Measurements from ENCODE around the gene CHRNA5.

The CHRNA5 gene

DNA sequence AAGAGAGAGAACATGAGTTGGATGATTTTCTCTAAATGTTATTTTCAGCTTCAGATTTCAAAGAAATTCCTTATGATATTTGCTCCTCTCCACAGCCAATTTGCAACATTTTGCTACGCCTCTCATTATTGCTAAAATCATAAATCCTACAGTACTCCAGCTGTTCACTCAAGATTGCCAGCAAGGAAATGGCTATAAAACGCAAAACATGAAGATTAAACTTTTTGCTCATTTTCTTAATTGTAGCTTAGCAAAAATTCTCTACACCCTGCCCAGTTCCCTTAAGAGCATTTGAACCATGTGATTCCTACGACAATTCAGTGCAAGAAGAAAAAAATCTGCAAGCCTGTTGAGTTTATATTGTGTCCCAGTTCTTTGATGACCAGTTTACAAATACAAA, 48.7 kb downstream of the CHRNA5 start:
- H3K9ac ChIP-seq (ENCODE audit: low read length): no peak overlapping the region
- H2AFZ ChIP-seq (ENCODE audit: low read depth, low read length): no peak overlapping the region
- TF ChIP-seq CTCF (IDR thresholded peaks at IDR 0.05; ENCODE audit: low read depth, low read length) (no peak), EZH2phosphoT487 (IDR thresholded peaks at IDR 0.05; ENCODE audit: low read depth) (no peak)
- no peaks in the 10 kb centered on the region for H3K79me2 ChIP-seq (ENCODE audit: low read length)
- H3K4me1 ChIP-seq (ENCODE audit: low read length): no peaks in the 10 kb centered on the region
- H3K27me3 ChIP-seq (ENCODE audit: low read depth, low read length): no peaks in the 10 kb centered on the region
- no peaks in the 10 kb centered on the region for H3K36me3 ChIP-seq (replicated peaks; ENCODE audit: low read depth, low read length)
- no peak overlapping the region for H3K4me2 ChIP-seq (ENCODE audit: low read length)
- no peak overlapping the region for H3K4me3 ChIP-seq (ENCODE audit: low read length)
- H4K20me1 ChIP-seq (ENCODE audit: insufficient read depth, low read length): no peaks in the 10 kb centered on the region
- no peaks in the 10 kb centered on the region for H3K9me3 ChIP-seq (ENCODE audit: insufficient read depth, low read length)
- H3K27ac ChIP-seq (ENCODE audit: low read length): no peak overlapping the region

- no peaks in the 10 kb centered on the region for H3K36me3 ChIP-seq (replicated peaks; ENCODE audit: low read depth, low read length)
- no peak overlapping the region for H3K27ac ChIP-seq (ENCODE audit: low read length)
- H4K20me1 ChIP-seq (ENCODE audit: insufficient read depth, low read length): no peaks in the 10 kb centered on the region
- H3K79me2 ChIP-seq (ENCODE audit: low read length): no peaks in the 10 kb centered on the region
- H3K9ac ChIP-seq (ENCODE audit: low read length): no peak overlapping the region
- no peak overlapping the region for H2AFZ ChIP-seq (ENCODE audit: low read depth, low read length)
- no peak overlapping the region for H3K4me3 ChIP-seq (ENCODE audit: low read length)
- TF ChIP-seq EZH2phosphoT487 (IDR thresholded peaks at IDR 0.05; ENCODE audit: low read depth): no peak
- no peak for TF ChIP-seq CTCF (IDR thresholded peaks at IDR 0.05; ENCODE audit: low read depth, low read length)
- no peaks in the 10 kb centered on the region for H3K27me3 ChIP-seq (ENCODE audit: low read depth, low read length)
- no peaks in the 10 kb centered on the region for H3K9me3 ChIP-seq (ENCODE audit: insufficient read depth, low read length)
- H3K4me1 ChIP-seq (ENCODE audit: low read length): no peaks in the 10 kb centered on the region
- no peak overlapping the region for H3K4me2 ChIP-seq (ENCODE audit: low read length)
Observed at GRCh38 chr15:78615151-78615589, 49.9 kb downstream of the CHRNA5 start.

GRCh38 chr15:78616506-78616905, 51.2 kb downstream of the CHRNA5 start:
- Histone ChIP-seq H4K20me1 (ENCODE audit: insufficient read depth, low read length) (no peaks in the 10 kb centered on the region), H3K79me2 (ENCODE audit: low read length) (no peaks in the 10 kb centered on the region), H3K27me3 (ENCODE audit: low read depth, low read length) (no peaks in the 10 kb centered on the region), H3K27ac (ENCODE audit: low read length) (no peak overlapping the region), H3K4me2 (ENCODE audit: low read length) (no peak overlapping the region), H3K36me3 (replicated peaks; ENCODE audit: low read depth, low read length) (no peaks in the 10 kb centered on the region), H3K9me3 (ENCODE audit: insufficient read depth, low read length) (no peaks in the 10 kb centered on the region), H2AFZ (ENCODE audit: low read depth, low read length) (no peak overlapping the region), H3K4me3 (ENCODE audit: low read length) (no peak overlapping the region), H3K9ac (ENCODE audit: low read length) (no peak overlapping the region), H3K4me1 (ENCODE audit: low read length) (no peaks in the 10 kb centered on the region)
- no peak for TF ChIP-seq CTCF (IDR thresholded peaks at IDR 0.05; ENCODE audit: low read depth, low read length)
- no peak for TF ChIP-seq EZH2phosphoT487 (IDR thresholded peaks at IDR 0.05; ENCODE audit: low read depth)

DNA sequence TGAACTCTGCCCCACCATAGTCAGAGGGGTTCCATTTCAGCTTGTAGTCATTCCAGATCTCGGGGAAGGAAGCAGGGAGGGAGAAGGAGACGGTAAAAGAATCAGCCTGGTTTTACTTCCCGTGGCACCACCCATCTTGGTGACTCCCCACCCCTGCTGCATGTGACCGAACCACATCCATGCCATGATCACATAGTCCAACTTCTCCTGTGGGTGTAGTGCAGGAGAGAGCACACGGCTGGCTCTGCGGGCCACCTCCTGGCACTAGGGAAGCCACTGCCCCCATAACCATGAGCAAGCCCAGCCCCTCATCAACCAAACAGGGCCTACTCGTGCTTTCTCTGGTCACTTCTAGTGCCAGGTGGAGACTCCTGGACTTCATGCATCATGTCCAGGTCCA, 51.8 kb downstream of the CHRNA5 start:
- H3K9ac ChIP-seq (ENCODE audit: low read length): no peak overlapping the region
- no peaks in the 10 kb centered on the region for H3K4me1 ChIP-seq (ENCODE audit: low read length)
- H3K36me3 ChIP-seq (replicated peaks; ENCODE audit: low read depth, low read length): no peaks in the 10 kb centered on the region
- H3K27me3 ChIP-seq (ENCODE audit: low read depth, low read length): no peaks in the 10 kb centered on the region
- H3K4me2 ChIP-seq (ENCODE audit: low read length): no peak overlapping the region
- H2AFZ ChIP-seq (ENCODE audit: low read depth, low read length): no peak overlapping the region
- H3K9me3 ChIP-seq (ENCODE audit: insufficient read depth, low read length): no peaks in the 10 kb centered on the region
- H4K20me1 ChIP-seq (ENCODE audit: insufficient read depth, low read length): no peaks in the 10 kb centered on the region
- H3K79me2 ChIP-seq (ENCODE audit: low read length): no peaks in the 10 kb centered on the region
- H3K27ac ChIP-seq (ENCODE audit: low read length): no peak overlapping the region
- TF ChIP-seq EZH2phosphoT487 (IDR thresholded peaks at IDR 0.05; ENCODE audit: low read depth) (no peak), CTCF (IDR thresholded peaks at IDR 0.05; ENCODE audit: low read depth, low read length) (no peak)
- no peak overlapping the region for H3K4me3 ChIP-seq (ENCODE audit: low read length)
